Frontal cortex (tissue), 4 donors: Measurements from ENCODE around the gene GBX1. TPM values are rescaled to one million over a fixed set of nuclear protein-coding genes. Genes with fewer than 3 reads are reported as not detected.
A peak's percentile ranks its signal among the peaks of the same experiment; 100 is the strongest.

Experiments used
- DNase-seq, 2 donors: peaks; one replicate each; pipeline ENCODE4 v3.0.0; 2012; ENCODE audit warnings: low spot score in 2 of 2
- FAIRE-seq: peaks from 2 replicates; lab custom pipeline; 2012; peaks lifted over from hg19 to GRCh38; lab: Jason Lieb, UNC
- total RNA-seq: library from RNA; depleted of rRNA; stranded (reverse); fragments of >200 nt; gene quantifications from one replicate; pipeline ENCODE4 v1.2.3, GENCODE V29; 2014
- donor health status: control.
- donor health status: control.
- donor health status: control.

Gene GBX1
- total RNA-seq, 1 donor from 2014 or later = 0.41 TPM

GRCh38 chr7:151131224-151131591 lies 36.3 kb downstream of the GBX1 start:
- DNase-seq = no peak
- no peak for FAIRE-seq

GRCh38 chr7:151130741-151131157 lies 36.7 kb downstream of the GBX1 start:
- peak; percentile 12 to 19 for DNase-seq
- FAIRE-seq = no peak

GRCh38 chr7:151129960-151130591 lies 37.4 kb downstream of the GBX1 start:
- DNase-seq = no peak
- FAIRE-seq = no peak

- DNase-seq = peak in 1 of 2 donors; percentile 9
- FAIRE-seq = no peak
Measured at GRCh38 chr7:151129117-151129959, 38.2 kb downstream of the GBX1 start.

GRCh38 chr7:151128716-151129115 lies 38.8 kb downstream of the GBX1 start:
- DNase-seq (no peak), FAIRE-seq (no peak)

GRCh38 chr7:151128144-151128543 lies 39.4 kb downstream of the GBX1 start:
- DNase-seq (no peak), FAIRE-seq (no peak)

- FAIRE-seq = no peak
- DNase-seq = no peak
Measured at GRCh38 chr7:151126491-151127137, 40.9 kb downstream of the GBX1 start.

GRCh38 chr7:151125846-151126481 lies 41.5 kb downstream of the GBX1 start:
- FAIRE-seq = no peak
- no peak for DNase-seq

- DNase-seq = no peak
- no peak for FAIRE-seq
Measured at GRCh38 chr7:151125470-151125845, 42.0 kb downstream of the GBX1 start.

GRCh38 chr7:151124899-151125399 lies 42.5 kb downstream of the GBX1 start:
- FAIRE-seq (no peak), DNase-seq (no peak)

GRCh38 chr7:151124481-151124880 lies 43.0 kb downstream of the GBX1 start:
- DNase-seq = no peak
- no peak for FAIRE-seq

GRCh38 chr7:151123822-151124464 lies 43.6 kb downstream of the GBX1 start:
- DNase-seq (peak; percentile 97), FAIRE-seq (no peak)

- no peak for DNase-seq
- FAIRE-seq = no peak
Measured at GRCh38 chr7:151123158-151123821, 44.2 kb downstream of the GBX1 start.

GRCh38 chr7:151122796-151123157 lies 44.7 kb downstream of the GBX1 start:
- FAIRE-seq = no peak

GRCh38 chr7:151122276-151122675 lies 45.2 kb downstream of the GBX1 start:
- FAIRE-seq (no peak), DNase-seq (no peak)

More at GRCh38 chr7:151122796-151123157, 44.7 kb downstream of the GBX1 start:
- no peak for DNase-seq

- DNase-seq (no peak), FAIRE-seq (no peak)
Measured at GRCh38 chr7:151121380-151122170, 45.9 kb downstream of the GBX1 start.

- DNase-seq (peak; percentile 69 to 75), FAIRE-seq (no peak)
Measured at GRCh38 chr7:151120896-151121295, 46.6 kb downstream of the GBX1 start.

- no peak for FAIRE-seq
Measured at GRCh38 chr7:151119902-151120301, 47.6 kb downstream of the GBX1 start.

GRCh38 chr7:151119055-151119415 lies 48.5 kb downstream of the GBX1 start:
- DNase-seq = no peak
- FAIRE-seq = no peak

More at GRCh38 chr7:151119902-151120301, 47.6 kb downstream of the GBX1 start:
- no peak for DNase-seq
